K562 (cell line): Measurements from ENCODE around the gene TMEFF2. TPM values are rescaled to one million over a fixed set of nuclear protein-coding genes. Genes with fewer than 3 reads are reported as not detected.
A peak's percentile ranks its signal among the peaks of the same experiment; 100 is the strongest.

Experiments used
- ATAC-seq: fragments of 200-7000 bp; cut with Tn5 transposase; 3 replicates; pipeline ENCODE4 v1.9.1; 2020; ENCODE audit warnings: moderate library complexity
- BruUV-seq: library from RNA; stranded (reverse); fragments of 400-500 nt; replicated peaks from 2 replicates; lab custom pipeline; 2021; lab: Mats Ljungman, UMichigan
- CTCF ChIA-PET: fragments of 300-600 bp; formaldehyde crosslinking; extraction: SDS; loops from one replicate; lab custom pipeline; 2021; ENCODE audit warnings: low intra/inter-chr PET ratio; lab: Yijun Ruan, JAX
- POLR2A ChIA-PET: fragments of 300-600, 350-650 bp; sonication (Branson Sonifier 250); formaldehyde crosslinking; extraction: SDS; loops from one replicate; lab custom pipeline; 2021; ENCODE audit warnings: antibody characterized with exemption, inconsistent platforms; lab: Yijun Ruan, JAX
- DNase-seq, 4 experiments: peaks; one replicate each; pipeline versions ENCODE4 v3.0.0 to v3.0.0-alpha.2; 2011 to 2018; ENCODE audit warnings: low spot score in 3 of 4, mixed read lengths in 3 of 4; ENCODE audit errors: extremely low read depth in 1 of 4
- FAIRE-seq: peaks from 2 replicates; lab custom pipeline; 2011; peaks lifted over from hg19 to GRCh38; lab: Jason Lieb, UNC
- H2AFZ ChIP-seq: 2 replicates; pipeline ENCODE4 v1.6.0; 2011; ENCODE audit warnings: low read depth, low read length, control low read depth, inconsistent platforms
- H3K27ac ChIP-seq: fragments of 200-600 bp; 3 replicates; pipeline ENCODE4 v1.8.0; 2011; ENCODE audit warnings: low read depth, mild to moderate bottlenecking, control low read depth, inconsistent platforms, low read length, moderate library complexity, mixed read lengths; ENCODE audit errors: extremely low read depth
- H3K27me3 ChIP-seq, 2 experiments: fragments of 300-600 bp in 1 of 2; 2 replicates in 1 of 2; 3 replicates in 1 of 2; pipeline versions ENCODE4 v1.6.0 to v1.8.0; 2011; ENCODE audit warnings: inconsistent platforms in 2 of 2, low read length in 2 of 2, mild to moderate bottlenecking in 1 of 2, mixed read lengths in 1 of 2, moderate library complexity in 1 of 2; ENCODE audit not compliant: control insufficient read depth in 2 of 2, insufficient read depth in 2 of 2
- H3K36me3 ChIP-seq: fragments of 300-600 bp; 3 replicates; pipeline ENCODE4 v1.8.0; 2011; ENCODE audit warnings: mild to moderate bottlenecking, low read length, inconsistent platforms; ENCODE audit not compliant: control insufficient read depth, insufficient read depth
- H3K4me1 ChIP-seq, 2 experiments: fragments of 200-600 bp in 1 of 2; replicated peaks in 1 of 2; 2 replicates in 1 of 2; 3 replicates in 1 of 2; pipeline versions ENCODE4 v1.5.1 to v1.8.0; 2011; ENCODE audit warnings: inconsistent platforms in 2 of 2, low read length in 2 of 2, mild to moderate bottlenecking in 1 of 2, mixed read lengths in 1 of 2, moderate library complexity in 1 of 2; ENCODE audit not compliant: control insufficient read depth in 2 of 2, insufficient read depth in 2 of 2
- H3K4me2 ChIP-seq: 2 replicates; pipeline ENCODE4 v1.6.1; 2011; ENCODE audit warnings: low read length, control low read depth, inconsistent platforms, mixed read lengths; ENCODE audit not compliant: insufficient read depth
- H3K4me3 ChIP-seq: fragments of 200-600 bp; sonication (generic), shearing (Covaris generic); 2 replicates; pipeline ENCODE4 v1.5.1; 2016; ENCODE audit warnings: control low read depth, inconsistent platforms
- H3K79me2 ChIP-seq: fragments of 200-600 bp; 3 replicates; pipeline ENCODE4 v1.8.0; 2011; ENCODE audit warnings: low read length, inconsistent platforms; ENCODE audit not compliant: control insufficient read depth, insufficient read depth
- H3K9ac ChIP-seq, 2 experiments: 2 replicates each; pipeline versions ENCODE4 v1.6.0 to v1.6.1; 2011; ENCODE audit warnings: low read depth in 2 of 2, low read length in 2 of 2, control low read depth in 1 of 2, inconsistent platforms in 1 of 2, mild to moderate bottlenecking in 1 of 2, mixed read lengths in 1 of 2; ENCODE audit not compliant: insufficient read depth in 1 of 2
- H3K9me1 ChIP-seq: one replicate; pipeline ENCODE4 v1.6.0; 2011; ENCODE audit warnings: inconsistent platforms, mild to moderate bottlenecking, low read length, moderate library complexity; ENCODE audit not compliant: control insufficient read depth, insufficient read depth
- H3K9me3 ChIP-seq: replicated peaks from 2 replicates; pipeline ENCODE4 v1.5.1; 2011; ENCODE audit warnings: low read depth, low read length, inconsistent platforms; ENCODE audit not compliant: control insufficient read depth, insufficient read depth
- H4K20me1 ChIP-seq: replicated peaks from 2 replicates; pipeline ENCODE4 v1.6.1; 2011; ENCODE audit warnings: low read length, inconsistent platforms, mixed read lengths; ENCODE audit not compliant: control insufficient read depth, insufficient read depth
- BHLHE40 ChIP-seq: IDR thresholded peaks from 2 replicates; pipeline ENCODE4 v1.6.1; 2011; ENCODE audit warnings: low read length, improper control_type of control experiment
- CCAR2 ChIP-seq: fragments of 200-400 bp; formaldehyde crosslinking; IDR thresholded peaks from 2 replicates; pipeline ENCODE4 v1.6.1; 2017; ENCODE audit warnings: mild to moderate bottlenecking, low read depth, low read length
- CTCF ChIP-seq, 3 experiments: IDR thresholded peaks in 2 of 3; conservative IDR thresholded peaks in 1 of 3; 2 replicates each; pipeline ENCODE4 v1.5.1; 2011 to 2012; ENCODE audit warnings: low read length in 3 of 3, mild to moderate bottlenecking in 3 of 3, control low read depth in 2 of 3, improper control_type of control experiment in 1 of 3, inconsistent platforms in 1 of 3, low read depth in 1 of 3, mixed read lengths in 1 of 3, moderate library complexity in 1 of 3; ENCODE audit not compliant: insufficient read depth in 2 of 3
- FOXO4 ChIP-seq: fragments of 450-650 bp; formaldehyde crosslinking; IDR thresholded peaks from 2 replicates; pipeline ENCODE4 v1.4.0; 2020; ENCODE audit warnings: mild to moderate bottlenecking, moderate library complexity
- HMG20B ChIP-seq: fragments of 250-450 bp; sonication (Bioruptor Pico); IDR thresholded peaks from 2 replicates; pipeline ENCODE4 v1.5.0; 2021; ENCODE audit warnings: mild to moderate bottlenecking
- JUND ChIP-seq, 2 experiments: IDR thresholded peaks; 2 replicates in 1 of 2; 3 replicates in 1 of 2; pipeline ENCODE4 v1.6.1; 2011; ENCODE audit warnings: borderline replicate concordance in 2 of 2, low read depth in 2 of 2, low read length in 2 of 2, improper control_type of control experiment in 1 of 2, missing biosample characterization in 1 of 2, missing genetic modification characterization in 1 of 2, missing genetic modification reagents in 1 of 2
- PRDM10 ChIP-seq: fragments of 450-650 bp; IDR thresholded peaks from 2 replicates; pipeline ENCODE4 v1.6.1; 2018; ENCODE audit not compliant: partially characterized antibody
- TAL1 ChIP-seq: fragments of 450-650 bp; IDR thresholded peaks from 2 replicates; pipeline ENCODE4 v1.6.1; 2016; ENCODE audit warnings: mild to moderate bottlenecking
- U2AF1 ChIP-seq: fragments of 200-400 bp; formaldehyde crosslinking; optimal IDR thresholded peaks from 2 replicates; pipeline ENCODE3; 2017; ENCODE audit warnings: mild to moderate bottlenecking, low read depth, low read length, moderate library complexity
- ZSCAN32 ChIP-seq: fragments of 450-650 bp; formaldehyde crosslinking; IDR thresholded peaks from 2 replicates; pipeline ENCODE4 v1.4.0; 2020; ENCODE audit warnings: mild to moderate bottlenecking, moderate library complexity
- WGBS: fragments of 100-300 bp; shearing (Covaris generic); methylation state at CpG from one replicate; pipeline ENCODE4 v1.1.6; 2016; ENCODE audit warnings: low coverage, mixed read lengths; ENCODE audit not compliant: insufficient coverage; ENCODE audit errors: missing lambda C conversion rate; 5-methylcytosine and 5-hydroxymethylcytosine counted together
- in situ Hi-C: fragments of 300-500 bp; cut with MboI; formaldehyde crosslinking; loops from 4 replicates; pipeline ENCODE4 v1.15.0; 2018; ENCODE audit warnings: inconsistent platforms, mixed read lengths
- intact Hi-C: fragments of 100-400 bp; cut with micrococcal nuclease; formaldehyde crosslinking; loops from 2 replicates; pipeline ENCODE4 v1.14.2; 2022
- polyA plus RNA-seq, 8 experiments: library from polyadenylated mRNA; depleted of rRNA in 4 of 8; stranded (reverse) in 5 of 8; unstranded in 3 of 8; fragments of >200 nt; fragmentation: Nextera tagmentation in 2 of 8; fragmentation: Illumina TruSeq in 1 of 8; extraction: Ambion mirVana in 2 of 8; extraction: Trizol in 1 of 8; gene quantifications; 2 replicates each; pipeline versions ENCODE4 v1.2.1 to v1.2.3, GENCODE V29; 2011 to 2014; ENCODE audit warnings: inconsistent platforms in 1 of 8, missing spikeins in 1 of 8
- total RNA-seq, 7 experiments: library from RNA; depleted of rRNA in 6 of 7; stranded (reverse); fragments of >200 nt in 6 of 7; fragmentation: Illumina TruSeq in 2 of 7; extraction: Trizol in 2 of 7; gene quantifications; 2 replicates each; pipeline versions ENCODE4 v1.2.1 to v1.2.3, GENCODE V29; 2011 to 2021; ENCODE audit warnings: low replicate concordance in 1 of 7

TMEFF2 gene
- total and polyA plus RNA-seq, 9 of the 15 experiments (the other 6 are each of a cell fraction or from before 2014, with no cell fraction given), result 1.4 TPM; not detected in 8

- TF ChIP-seq BHLHE40 (0 out of 2 replicates have a peak, but pooled peaks have one; percentile 17), TAL1 (peak; percentile 23; the same call in 1 of the 2 replicates)
These were observed 203.3 kb downstream of the TMEFF2 start (continued) for GRCh38 chr2:191991442-191991841.

- TF ChIP-seq CCAR2, result no peak
- no peak for TF ChIP-seq ZSCAN32 (CRISPR knock-in tag)
- no peak for TF ChIP-seq U2AF1
- TF ChIP-seq FOXO4 (CRISPR knock-in tag), result no peak
- TF ChIP-seq JUND (IDR thresholded peaks at IDR 0.05; ENCODE audit: borderline replicate concordance, low read depth, low read length), result no peak
- no peak for TF ChIP-seq JUND (tag; IDR thresholded peaks at IDR 0.05; ENCODE audit: borderline replicate concordance, low read depth, low read length)
- TF ChIP-seq HMG20B (CRISPR knock-in tag), result no peak
- no peak for TF ChIP-seq PRDM10
- TF ChIP-seq CTCF (IDR thresholded peaks at IDR 0.05 in 2 of 3, conservative IDR thresholded peaks at IDR 0.05 in 1 of 3; ENCODE audit: insufficient read depth in 2 of 3, low read depth in 1 of 3, low read length in 3 of 3), result no peak
- Histone ChIP-seq H3K27ac (no peak overlapping the region), H3K9me1 (no peaks in the 10 kb centered on the region), H3K27me3 (no peaks in the 10 kb centered on the region), H4K20me1 (no peaks in the 10 kb centered on the region), H3K4me3 (no peak overlapping the region), H3K4me1 (no peaks in the 10 kb centered on the region), H3K79me2 (no peaks in the 10 kb centered on the region), H2AFZ (no peak overlapping the region), H3K9me3 (no peaks in the 10 kb centered on the region), H3K36me3 (no peaks in the 10 kb centered on the region), H3K9ac (no peak overlapping the region), H3K4me2 (no peak overlapping the region)
- no TSS peak for BruUV-seq
- in situ Hi-C loops, result no loop called here
- CTCF ChIA-PET, result no interaction called here
- WGBS, result 83% methylated on average over 2 of the region's 2 CpGs
- POLR2A ChIA-PET, result no interaction called here
- DNase-seq (no peak), FAIRE-seq (no peak), ATAC-seq (no peak)
- intact Hi-C loops, result no loop called here
These were observed 209.0 kb downstream of the TMEFF2 start for GRCh38 chr2:191985740-191986139.
